Pancreas (tissue), 10 donors: ENCODE data around the gene TPM4. TPM values are rescaled to one million over a fixed set of nuclear protein-coding genes. Genes with fewer than 3 reads are reported as not detected.

Source experiments
- ATAC-seq, 4 donors: fragments of 200-7000 bp; cut with Tn5 transposase; one replicate each; pipeline versions ENCODE4 v1.8.0 to v1.9.1; 2020; ENCODE audit warnings: mild to moderate bottlenecking in 4 of 4, moderate library complexity in 4 of 4
- DNase-seq, 6 donors: peaks; one replicate each; pipeline ENCODE4 v3.0.0-alpha.2; 2020
- FAIRE-seq: peaks from 2 replicates; lab custom pipeline; 2012; peaks lifted over from hg19 to GRCh38; lab: Jason Lieb, UNC
- H3K27ac ChIP-seq, 4 donors: fragments of 200-600 bp; sonication (generic); 1 replicate in 3 of 4; 2 replicates in 1 of 4; pipeline versions ENCODE4 v1.5.0 to v1.8.0; 2020
- H3K27me3 ChIP-seq, 4 donors: fragments of 200-600 bp; one replicate each; pipeline ENCODE4 v1.8.0; 2021
- H3K36me3 ChIP-seq, 3 donors: fragments of 200-600 bp; sonication (generic) in 1 of 3; one replicate each; pipeline versions ENCODE4 v1.5.0 to v1.8.0; 2020 to 2021
- H3K4me1 ChIP-seq, 3 donors: fragments of 200-600 bp; one replicate each; pipeline ENCODE4 v1.8.0; 2021
- H3K4me3 ChIP-seq, 4 donors: fragments of 200-600 bp; sonication (generic) in 2 of 4; one replicate each; pipeline versions ENCODE4 v1.5.0 to v1.8.0; 2020 to 2021
- H3K9me3 ChIP-seq, 4 donors: fragments of 200-600 bp; one replicate each; pipeline ENCODE4 v1.8.0; 2021
- WGBS, 2 donors: extraction: QIAGEN DNeasy Blood & Tissue Kit; methylation state at CpG; one replicate each; pipeline ENCODE4 v1.1.7; 2013; 5-methylcytosine and 5-hydroxymethylcytosine counted together
- intact Hi-C, 3 donors: fragments of 100-400 bp; cut with DNase I; formaldehyde crosslinking; loops; one replicate each; pipeline versions ENCODE4 v1.11.1 to v1.14.2; 2022
- polyA plus RNA-seq, 2 donors: library from polyadenylated mRNA; stranded (reverse); fragments of 200-250 nt; gene quantifications; one replicate each; pipeline ENCODE4 v1.2.3, GENCODE V29; 2013
- total RNA-seq, 6 donors: library from RNA; stranded (reverse); fragmentation: NEBNext Ultra II Directional in 4 of 6; extraction: Animal tissue kit (Norgen Biotek cat#: 25700) in 4 of 6; gene quantifications; one replicate each; pipeline versions ENCODE4 v1.2.1 to v1.2.4, GENCODE V29; 2021 to 2023
- TF ChIP-seq, protein P1 (sequence below), 4 donors: fragments of 200-600 bp; sonication (generic) in 3 of 4; IDR thresholded peaks; one replicate each; pipeline versions ENCODE4 v1.5.0 to v1.8.0; 2021; ENCODE audit warnings: antibody characterized with exemption in 4 of 4
- donor health status: healthy with polysubstance abuse.
- donor health status: DM: no; HTN: no; CAD: no; lungs with moderate emphysema.
- donor health status: DM: no; HTN: no; CAD: no.
- donor health status: control.
- donor health status: control.
- donor health status: Bipolar disorder and iron deficiency.
- donor health status: DM: yes; HTN: yes; CAD: no.
- donor health status: DM: no; HTN: no; CAD: no.
- donor health status: DM: no; HTN: no; CAD: no.
- donor health status: DM: yes; HTN: yes; CAD: no.

Gene TPM4
- total and polyA plus RNA-seq, 8 donors, result 36.8 to 161 (median 79.6) TPM

GRCh38 chr19:16043156-16043757 lies 33.0 kb upstream of the TPM4 start:
- no peaks in the 10 kb centered on the region for H3K27me3 ChIP-seq
- FAIRE-seq (no peak), ATAC-seq (no peak), DNase-seq (no peak)
- H3K36me3 ChIP-seq, result no peaks in the 10 kb centered on the region
- intact Hi-C loops, result loop anchor here in 1 of 3 donors (5.0 kb wide), 1 partner anchor 139 kb away; no protein-coding TSS in a partner anchor
- H3K27ac ChIP-seq, result no peak overlapping the region
- H3K4me1 ChIP-seq, result no peaks in the 10 kb centered on the region
- H3K9me3 ChIP-seq, result no peaks in the 10 kb centered on the region
- TF ChIP-seq, protein P1, sequence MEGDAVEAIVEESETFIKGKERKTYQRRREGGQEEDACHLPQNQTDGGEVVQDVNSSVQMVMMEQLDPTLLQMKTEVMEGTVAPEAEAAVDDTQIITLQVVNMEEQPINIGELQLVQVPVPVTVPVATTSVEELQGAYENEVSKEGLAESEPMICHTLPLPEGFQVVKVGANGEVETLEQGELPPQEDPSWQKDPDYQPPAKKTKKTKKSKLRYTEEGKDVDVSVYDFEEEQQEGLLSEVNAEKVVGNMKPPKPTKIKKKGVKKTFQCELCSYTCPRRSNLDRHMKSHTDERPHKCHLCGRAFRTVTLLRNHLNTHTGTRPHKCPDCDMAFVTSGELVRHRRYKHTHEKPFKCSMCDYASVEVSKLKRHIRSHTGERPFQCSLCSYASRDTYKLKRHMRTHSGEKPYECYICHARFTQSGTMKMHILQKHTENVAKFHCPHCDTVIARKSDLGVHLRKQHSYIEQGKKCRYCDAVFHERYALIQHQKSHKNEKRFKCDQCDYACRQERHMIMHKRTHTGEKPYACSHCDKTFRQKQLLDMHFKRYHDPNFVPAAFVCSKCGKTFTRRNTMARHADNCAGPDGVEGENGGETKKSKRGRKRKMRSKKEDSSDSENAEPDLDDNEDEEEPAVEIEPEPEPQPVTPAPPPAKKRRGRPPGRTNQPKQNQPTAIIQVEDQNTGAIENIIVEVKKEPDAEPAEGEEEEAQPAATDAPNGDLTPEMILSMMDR (IDR thresholded peaks at IDR 0.05), result no peak
- H3K4me3 ChIP-seq, result no peak overlapping the region
- WGBS, 2 donors, result 26 to 28% methylated on average over 2 of the region's 2 CpGs

GRCh38 chr19:16044746-16045145 lies 31.5 kb upstream of the TPM4 start:
- no peaks in the 10 kb centered on the region for H3K4me1 ChIP-seq
- H3K27me3 ChIP-seq, result no peaks in the 10 kb centered on the region
- 81 to 86% methylated on average over 7 of the region's 7 CpGs for WGBS, 2 donors
- H3K4me3 ChIP-seq, result no peak overlapping the region
- H3K9me3 ChIP-seq, result no peaks in the 10 kb centered on the region
- intact Hi-C loops, result loop anchor here in 1 of 3 donors (5.0 kb wide), 1 partner anchor 138 kb away; no protein-coding TSS in a partner anchor
- H3K27ac ChIP-seq, result no peak overlapping the region
- H3K36me3 ChIP-seq, result no peaks in the 10 kb centered on the region
- ATAC-seq (no peak), DNase-seq (no peak), FAIRE-seq (no peak)
- TF ChIP-seq, protein P1 (IDR thresholded peaks at IDR 0.05), result no peak

- H3K27me3 ChIP-seq, result no peaks in the 10 kb centered on the region
- no peaks in the 10 kb centered on the region for H3K9me3 ChIP-seq
- intact Hi-C loops, result no loop called here
- H3K27ac ChIP-seq, result no peak overlapping the region
- ATAC-seq, result no peak
- no peak overlapping the region for H3K4me3 ChIP-seq
- H3K4me1 ChIP-seq, result no peaks in the 10 kb centered on the region
- no peak for FAIRE-seq
- WGBS, 2 donors, result 60 to 78% methylated on average over 4 of the region's 4 CpGs
- DNase-seq, result no peak
- TF ChIP-seq, protein P1 (IDR thresholded peaks at IDR 0.05), result no peak
- no peaks in the 10 kb centered on the region for H3K36me3 ChIP-seq
Measured at GRCh38 chr19:16045171-16045570, 31.1 kb upstream of the TPM4 start.

GRCh38 chr19:16045893-16046292 lies 30.4 kb upstream of the TPM4 start:
- ATAC-seq (no peak), FAIRE-seq (no peak), DNase-seq (no peak)
- no peak overlapping the region for H3K27ac ChIP-seq
- H3K4me1 ChIP-seq, result no peaks in the 10 kb centered on the region
- no peaks in the 10 kb centered on the region for H3K36me3 ChIP-seq
- intact Hi-C loops, result no loop called here
- TF ChIP-seq, protein P1 (IDR thresholded peaks at IDR 0.05), result no peak
- no peak overlapping the region for H3K4me3 ChIP-seq
- 79 to 83% methylated on average over 4 of the region's 4 CpGs for WGBS, 2 donors
- no peaks in the 10 kb centered on the region for H3K9me3 ChIP-seq
- no peaks in the 10 kb centered on the region for H3K27me3 ChIP-seq

GRCh38 chr19:16048583-16048982 lies 27.7 kb upstream of the TPM4 start:
- intact Hi-C loops, result no loop called here
- TF ChIP-seq, protein P1 (IDR thresholded peaks at IDR 0.05), result no peak
- no peaks in the 10 kb centered on the region for H3K27me3 ChIP-seq
- no peak overlapping the region for H3K27ac ChIP-seq
- no peaks in the 10 kb centered on the region for H3K4me1 ChIP-seq
- FAIRE-seq, result no peak
- WGBS, 2 donors, result 59 to 70% methylated on average over 3 of the region's 3 CpGs
- no peaks in the 10 kb centered on the region for H3K9me3 ChIP-seq
- no peaks in the 10 kb centered on the region for H3K36me3 ChIP-seq
- DNase-seq, result no peak
- no peak for ATAC-seq
- H3K4me3 ChIP-seq, result no peak overlapping the region
